ENCODE data around the gene MUC22. TPM values are rescaled to one million over a fixed set of nuclear protein-coding genes. Genes with fewer than 3 reads are reported as not detected.

The MUC22 gene
- total RNA-seq, 2 experiments from 2014 or later, result not detected

DNA sequence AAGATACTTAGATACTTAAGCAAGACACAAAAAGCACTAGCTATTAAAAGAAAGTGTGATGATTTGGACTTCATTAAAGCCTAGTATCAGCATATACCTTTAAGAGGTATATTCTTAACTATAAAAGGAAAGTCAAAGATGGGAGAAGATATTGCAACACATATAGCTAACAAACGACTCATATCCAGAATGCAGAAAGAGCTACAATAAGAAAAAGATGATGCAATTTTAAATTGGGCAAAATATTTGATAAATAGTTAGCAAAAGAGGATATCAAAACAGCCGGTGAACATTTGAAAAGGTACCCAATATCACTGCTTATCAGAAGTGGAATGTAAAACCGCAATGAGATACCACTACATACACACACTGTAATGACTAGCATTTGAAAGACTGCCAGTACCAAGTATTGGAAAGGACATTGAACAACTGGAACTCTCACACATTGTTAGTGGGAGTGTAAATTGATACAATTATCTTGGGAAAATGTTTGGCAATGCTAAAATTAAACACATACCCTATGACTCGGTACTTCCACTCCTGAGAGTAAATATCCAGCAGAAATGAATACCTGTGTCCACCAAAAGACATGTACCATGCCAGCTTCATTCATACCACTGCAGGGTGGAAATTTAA is 25.7 kb downstream of the MUC22 start:
- ChIA-PET CTCF (no interaction called here), POLR2A (no interaction called here)
- ATAC-seq (ENCODE audit: poor library complexity), result no peak
- no peak overlapping the region for H3K27ac ChIP-seq (ENCODE audit: low read depth in 1 of 2, low read length in 2 of 2)
- no peaks in the 10 kb centered on the region for H3K9me3 Mint-ChIP-seq
- no peaks in the 10 kb centered on the region for H3K9me3 ChIP-seq (ENCODE audit: control insufficient read depth in 1 of 2, insufficient read depth in 1 of 2, low read length in 2 of 2)
- H3K27me3 Mint-ChIP-seq, result peaks cover 17% of the 10 kb centered on the region
- H3K4me1 ChIP-seq (ENCODE audit: insufficient read depth, low read length), result no peaks in the 10 kb centered on the region
- H3K4me3 Mint-ChIP-seq, result no peak overlapping the region
- no peaks in the 10 kb centered on the region for H3K27me3 ChIP-seq (ENCODE audit: control insufficient read depth in 1 of 2, insufficient read depth in 2 of 2, low read length in 2 of 2)
- intact Hi-C loops (cut with DNase I, micrococcal nuclease), result no loop called here
- no peak overlapping the region for H3K27ac Mint-ChIP-seq
- TF ChIP-seq, protein P1, sequence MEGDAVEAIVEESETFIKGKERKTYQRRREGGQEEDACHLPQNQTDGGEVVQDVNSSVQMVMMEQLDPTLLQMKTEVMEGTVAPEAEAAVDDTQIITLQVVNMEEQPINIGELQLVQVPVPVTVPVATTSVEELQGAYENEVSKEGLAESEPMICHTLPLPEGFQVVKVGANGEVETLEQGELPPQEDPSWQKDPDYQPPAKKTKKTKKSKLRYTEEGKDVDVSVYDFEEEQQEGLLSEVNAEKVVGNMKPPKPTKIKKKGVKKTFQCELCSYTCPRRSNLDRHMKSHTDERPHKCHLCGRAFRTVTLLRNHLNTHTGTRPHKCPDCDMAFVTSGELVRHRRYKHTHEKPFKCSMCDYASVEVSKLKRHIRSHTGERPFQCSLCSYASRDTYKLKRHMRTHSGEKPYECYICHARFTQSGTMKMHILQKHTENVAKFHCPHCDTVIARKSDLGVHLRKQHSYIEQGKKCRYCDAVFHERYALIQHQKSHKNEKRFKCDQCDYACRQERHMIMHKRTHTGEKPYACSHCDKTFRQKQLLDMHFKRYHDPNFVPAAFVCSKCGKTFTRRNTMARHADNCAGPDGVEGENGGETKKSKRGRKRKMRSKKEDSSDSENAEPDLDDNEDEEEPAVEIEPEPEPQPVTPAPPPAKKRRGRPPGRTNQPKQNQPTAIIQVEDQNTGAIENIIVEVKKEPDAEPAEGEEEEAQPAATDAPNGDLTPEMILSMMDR (IDR thresholded peaks at IDR 0.05), result no peak
- no peaks in the 10 kb centered on the region for H3K36me3 ChIP-seq (ENCODE audit: insufficient read depth, low read length)
- no peaks in the 10 kb centered on the region for H3K36me3 Mint-ChIP-seq (ENCODE audit: low read depth)
- no peak overlapping the region for H3K4me3 ChIP-seq (ENCODE audit: low read length)
- H3K4me1 Mint-ChIP-seq (ENCODE audit: low read depth), result no peaks in the 10 kb centered on the region
- no peak for DNase-seq

DNA sequence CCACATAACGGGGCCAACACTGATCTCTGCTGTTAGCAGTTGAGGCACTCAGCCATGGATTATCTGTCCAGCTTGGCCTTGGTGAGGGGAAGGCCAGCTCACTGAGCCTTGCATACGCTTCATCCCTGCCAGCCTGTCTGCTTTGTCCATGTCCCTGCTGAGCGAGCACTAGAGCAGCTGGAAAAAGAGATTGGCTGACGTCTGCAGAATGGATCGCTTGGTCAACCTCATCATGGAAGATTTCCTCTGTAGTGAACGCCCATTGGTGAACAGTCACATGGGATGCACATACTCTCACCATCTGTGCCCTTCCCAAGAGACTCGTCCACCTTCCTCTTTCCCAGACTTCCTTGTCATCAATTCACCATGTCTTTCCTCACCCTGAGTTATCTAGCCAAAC is 26.9 kb downstream of the MUC22 start:
- POLR2A ChIA-PET, result no interaction called here
- TF ChIP-seq, protein P1 (IDR thresholded peaks at IDR 0.05), result no peak
- intact Hi-C loops (cut with DNase I, micrococcal nuclease), result no loop called here
- H3K4me3 Mint-ChIP-seq, result no peak overlapping the region
- no peak for DNase-seq
- Histone ChIP-seq H3K27ac (ENCODE audit: low read depth in 1 of 2, low read length in 2 of 2) (no peak overlapping the region), H3K9me3 (ENCODE audit: control insufficient read depth in 1 of 2, insufficient read depth in 1 of 2, low read length in 2 of 2) (no peaks in the 10 kb centered on the region), H3K4me3 (ENCODE audit: low read length) (no peak overlapping the region), H3K36me3 (ENCODE audit: insufficient read depth, low read length) (no peaks in the 10 kb centered on the region), H3K27me3 (ENCODE audit: control insufficient read depth in 1 of 2, insufficient read depth in 2 of 2, low read length in 2 of 2) (no peaks in the 10 kb centered on the region), H3K4me1 (ENCODE audit: insufficient read depth, low read length) (no peaks in the 10 kb centered on the region)
- H3K27ac Mint-ChIP-seq, result no peak overlapping the region
- no peaks in the 10 kb centered on the region for H3K9me3 Mint-ChIP-seq
- CTCF ChIA-PET, result no interaction called here
- no peak for ATAC-seq (ENCODE audit: poor library complexity)
- H3K36me3 Mint-ChIP-seq (ENCODE audit: low read depth), result no peaks in the 10 kb centered on the region
- peaks cover 17% of the 10 kb centered on the region for H3K27me3 Mint-ChIP-seq
- no peaks in the 10 kb centered on the region for H3K4me1 Mint-ChIP-seq (ENCODE audit: low read depth)

DNA sequence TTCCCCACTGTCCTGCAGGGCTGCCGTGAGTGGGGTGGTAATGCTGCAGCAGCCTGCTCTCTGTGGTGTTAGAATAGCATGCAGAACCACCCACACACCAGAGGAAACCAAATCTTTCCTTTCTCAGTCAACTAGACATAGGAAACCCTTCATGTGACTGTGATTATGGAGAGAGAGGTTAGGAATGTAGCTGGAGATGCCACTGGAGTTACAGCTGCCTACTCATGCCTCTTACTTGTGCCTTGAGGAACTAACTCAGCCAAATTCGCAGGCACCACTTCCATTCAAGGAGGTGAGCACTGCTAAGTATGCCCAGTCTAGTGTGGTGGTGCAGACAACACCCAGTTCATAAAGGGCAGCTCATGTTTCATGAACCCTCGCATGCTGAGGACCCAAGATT is 27.4 kb downstream of the MUC22 start:
- TF ChIP-seq, protein P1 (IDR thresholded peaks at IDR 0.05), result no peak
- no peak overlapping the region for H3K27ac Mint-ChIP-seq
- CTCF ChIA-PET, result no interaction called here
- POLR2A ChIA-PET, result no interaction called here
- no peak overlapping the region for H3K4me3 Mint-ChIP-seq
- DNase-seq (no peak), ATAC-seq (ENCODE audit: poor library complexity) (no peak)
- Histone ChIP-seq H3K4me3 (ENCODE audit: low read length) (no peak overlapping the region), H3K36me3 (ENCODE audit: insufficient read depth, low read length) (no peaks in the 10 kb centered on the region), H3K27me3 (ENCODE audit: control insufficient read depth in 1 of 2, insufficient read depth in 2 of 2, low read length in 2 of 2) (no peaks in the 10 kb centered on the region), H3K27ac (ENCODE audit: low read depth in 1 of 2, low read length in 2 of 2) (no peak overlapping the region), H3K4me1 (ENCODE audit: insufficient read depth, low read length) (no peaks in the 10 kb centered on the region), H3K9me3 (ENCODE audit: control insufficient read depth in 1 of 2, insufficient read depth in 1 of 2, low read length in 2 of 2) (no peaks in the 10 kb centered on the region)
- H3K36me3 Mint-ChIP-seq (ENCODE audit: low read depth), result no peaks in the 10 kb centered on the region
- intact Hi-C loops (cut with DNase I, micrococcal nuclease), result no loop called here
- no peaks in the 10 kb centered on the region for H3K9me3 Mint-ChIP-seq
- peaks cover 17% of the 10 kb centered on the region for H3K27me3 Mint-ChIP-seq
- H3K4me1 Mint-ChIP-seq (ENCODE audit: low read depth), result no peaks in the 10 kb centered on the region
